HCT116 (cell line): ENCODE results near the gene CIRBP. TPM values are rescaled to one million over a fixed set of nuclear protein-coding genes. Genes with fewer than 3 reads are reported as not detected.

Experiments
- ATAC-seq: fragments of 200-7000 bp; cut with Tn5 transposase; 2 replicates; pipeline ENCODE4 v1.9.1; 2020; ENCODE audit warnings: mild to moderate bottlenecking, moderate library complexity
- BruUV-seq: library from RNA; stranded (reverse); fragments of 400-500 nt; replicated peaks from 2 replicates; lab custom pipeline; 2021; lab: Mats Ljungman, UMichigan
- CTCF ChIA-PET: fragments of 300-600 bp; sonication (Branson Sonifier 250); formaldehyde crosslinking; loops from one replicate; lab custom pipeline; 2021; ENCODE audit warnings: antibody characterized with exemption; lab: Charles Lee
- POLR2A ChIA-PET: fragments of 300-600, 350-600 bp; sonication (Branson Sonifier 250); formaldehyde crosslinking; loops from one replicate; lab custom pipeline; 2021; ENCODE audit warnings: antibody characterized with exemption; lab: Charles Lee
- RAD21 ChIA-PET, 2 experiments: fragments of 300-600 bp; sonication (Branson Sonifier 250); formaldehyde crosslinking; loops; one replicate each; lab custom pipeline; 2023; ENCODE audit warnings: low total read pairs in 2 of 2; ENCODE audit not compliant: uncharacterized antibody in 2 of 2, unreplicated experiment in 2 of 2, low non-redundant PET in 1 of 2; lab: Charles Lee
- DNase-seq: peaks from one replicate; pipeline ENCODE4 v3.0.0-alpha.2; 2010; ENCODE audit warnings: low read depth, low spot score
- H2AFZ ChIP-seq: fragments of 200-600 bp; shearing (Covaris generic), sonication (generic); 2 replicates; pipeline ENCODE4 v1.6.1; 2017; ENCODE audit warnings: low read depth, mixed run types, mixed read lengths, antibody characterized with exemption, low read length; ENCODE audit not compliant: poor library complexity, severe bottlenecking
- H3K27ac ChIP-seq: 2 replicates; pipeline ENCODE4 v1.5.1; 2012; ENCODE audit warnings: low read depth, low read length
- H3K27me3 ChIP-seq: fragments of 200-600 bp; sonication (generic); 2 replicates; pipeline ENCODE4 v1.6.1; 2016; ENCODE audit warnings: mixed run types, low read length, mixed read lengths; ENCODE audit not compliant: insufficient read depth
- H3K36me3 ChIP-seq, 2 experiments: fragments of 200-500 bp in 1 of 2; fragments of 200-600 bp in 1 of 2; sonication (Bioruptor generic) in 1 of 2; sonication (generic) in 1 of 2; 2 replicates each; pipeline versions ENCODE4 v1.5.1 to v1.6.1; 2014 to 2016; ENCODE audit warnings: low read length in 2 of 2, inconsistent platforms in 1 of 2, mixed read lengths in 1 of 2, mixed run types in 1 of 2; ENCODE audit not compliant: insufficient read depth in 2 of 2, control insufficient read depth in 1 of 2
- H3K4me1 ChIP-seq, 2 experiments: fragments of 200-600 bp in 1 of 2; sonication (generic) in 1 of 2; 2 replicates each; pipeline versions ENCODE4 v1.5.1 to v1.6.1; 2012 to 2017; ENCODE audit warnings: low read length in 2 of 2, inconsistent platforms in 1 of 2, mild to moderate bottlenecking in 1 of 2, mixed read lengths in 1 of 2, mixed run types in 1 of 2, moderate library complexity in 1 of 2; ENCODE audit not compliant: insufficient read depth in 2 of 2, control insufficient read depth in 1 of 2
- H3K4me2 ChIP-seq: fragments of 200-600 bp; sonication (generic); 2 replicates; pipeline ENCODE4 v1.6.1; 2017; ENCODE audit warnings: mixed run types, low read length, mixed read lengths
- H3K4me3 ChIP-seq, 2 experiments: fragments of 200-600 bp in 1 of 2; sonication (generic) in 1 of 2; replicated peaks in 1 of 2; 2 replicates each; pipeline ENCODE4 v1.5.1; 2011 to 2016; ENCODE audit warnings: low read length in 2 of 2, control low read depth in 1 of 2, low read depth in 1 of 2, mild to moderate bottlenecking in 1 of 2, mixed read lengths in 1 of 2, mixed run types in 1 of 2
- H3K79me2 ChIP-seq: fragments of 200-600 bp; sonication (generic); 2 replicates; pipeline ENCODE4 v1.6.1; 2017; ENCODE audit warnings: mild to moderate bottlenecking, mixed run types, low read length, moderate library complexity, mixed read lengths; ENCODE audit not compliant: insufficient read depth
- H3K9ac ChIP-seq: fragments of 200-600 bp; sonication (generic); 2 replicates; pipeline ENCODE4 v1.6.1; 2016; ENCODE audit warnings: low read length, mixed read lengths
- H3K9me2 ChIP-seq: fragments of 200-600 bp; sonication (generic), shearing (Covaris generic); 2 replicates; pipeline ENCODE4 v1.6.1; 2017; ENCODE audit warnings: mixed run types, mild to moderate bottlenecking, moderate library complexity; ENCODE audit not compliant: insufficient read depth
- H3K9me3 ChIP-seq, 2 experiments: fragments of 200-500 bp in 1 of 2; fragments of 200-600 bp in 1 of 2; sonication (Bioruptor generic) in 1 of 2; sonication (generic) in 1 of 2; 2 replicates each; pipeline ENCODE4 v1.6.1; 2014 to 2017; ENCODE audit warnings: low read length in 2 of 2, mixed read lengths in 2 of 2, inconsistent platforms in 1 of 2, low read depth in 1 of 2, mild to moderate bottlenecking in 1 of 2, mixed run types in 1 of 2, moderate library complexity in 1 of 2; ENCODE audit not compliant: control insufficient read depth in 1 of 2, insufficient read depth in 1 of 2
- H4K20me1 ChIP-seq: fragments of 200-600 bp; sonication (generic), shearing (Covaris generic); 2 replicates; pipeline ENCODE4 v1.6.1; 2017; ENCODE audit warnings: mixed run types, mild to moderate bottlenecking, moderate library complexity; ENCODE audit not compliant: insufficient read depth
- CEBPB ChIP-seq: IDR thresholded peaks from 2 replicates; pipeline ENCODE4 v1.6.1; 2012; ENCODE audit warnings: low read depth
- EGR1 ChIP-seq: IDR thresholded peaks from 2 replicates; pipeline ENCODE4 v1.6.1; 2012; ENCODE audit warnings: low read depth
- ELF1 ChIP-seq: IDR thresholded peaks from 2 replicates; pipeline ENCODE4 v1.6.1; 2012; ENCODE audit warnings: low read depth, borderline replicate concordance
- EZH2 ChIP-seq: fragments of 200-600 bp; sonication (generic); IDR thresholded peaks from 2 replicates; pipeline ENCODE4 v1.6.1; 2017; ENCODE audit warnings: antibody characterized with exemption, mixed run types
- FOSL1 ChIP-seq: IDR thresholded peaks from 2 replicates; pipeline ENCODE4 v1.6.1; 2012; ENCODE audit warnings: low read depth
- JUND ChIP-seq: IDR thresholded peaks from 2 replicates; pipeline ENCODE4 v1.6.1; 2012
- POLR2AphosphoS5 ChIP-seq: IDR thresholded peaks from 2 replicates; pipeline ENCODE4 v1.6.1; 2011; ENCODE audit warnings: mild to moderate bottlenecking, low read depth, low read length, moderate library complexity
- RAD21 ChIP-seq: IDR thresholded peaks from 2 replicates; pipeline ENCODE4 v1.6.1; 2012; ENCODE audit warnings: low read depth, mild to moderate bottlenecking
- SP1 ChIP-seq: IDR thresholded peaks from 2 replicates; pipeline ENCODE4 v1.6.1; 2012; ENCODE audit warnings: low read depth
- ZNF274 ChIP-seq: fragments of 200-500 bp; sonication (Bioruptor generic); IDR thresholded peaks from 2 replicates; pipeline ENCODE4 v1.6.1; 2014; ENCODE audit warnings: mild to moderate bottlenecking, low read depth, low read length, inconsistent platforms
- intact Hi-C: fragments of 100-400 bp; cut with micrococcal nuclease; formaldehyde crosslinking; loops from 2 replicates; pipeline ENCODE4 v1.10.0; 2022
- total RNA-seq: library from RNA; stranded (reverse); gene quantifications from one replicate; pipeline ENCODE4 v1.2.1, GENCODE V29; 2021; ENCODE audit not compliant: unreplicated experiment
- TF ChIP-seq, protein P1 (sequence below): IDR thresholded peaks from 2 replicates; pipeline ENCODE4 v1.6.1; 2012
- TF ChIP-seq, protein P2 (sequence below): IDR thresholded peaks from 2 replicates; pipeline ENCODE4 v1.6.1; 2012
- TF ChIP-seq, protein P3 (sequence below): IDR thresholded peaks from 2 replicates; pipeline ENCODE4 v1.6.1; 2011; ENCODE audit warnings: mild to moderate bottlenecking, low read length, moderate library complexity; ENCODE audit not compliant: insufficient replicate concordance; ENCODE audit errors: extremely low read depth
- TF ChIP-seq, protein P4 (sequence below): IDR thresholded peaks from 2 replicates; pipeline ENCODE4 v1.6.1; 2012; ENCODE audit warnings: low read depth

CIRBP gene
- total RNA-seq, 1 experiment from 2014 or later, result 276 TPM

DNA sequence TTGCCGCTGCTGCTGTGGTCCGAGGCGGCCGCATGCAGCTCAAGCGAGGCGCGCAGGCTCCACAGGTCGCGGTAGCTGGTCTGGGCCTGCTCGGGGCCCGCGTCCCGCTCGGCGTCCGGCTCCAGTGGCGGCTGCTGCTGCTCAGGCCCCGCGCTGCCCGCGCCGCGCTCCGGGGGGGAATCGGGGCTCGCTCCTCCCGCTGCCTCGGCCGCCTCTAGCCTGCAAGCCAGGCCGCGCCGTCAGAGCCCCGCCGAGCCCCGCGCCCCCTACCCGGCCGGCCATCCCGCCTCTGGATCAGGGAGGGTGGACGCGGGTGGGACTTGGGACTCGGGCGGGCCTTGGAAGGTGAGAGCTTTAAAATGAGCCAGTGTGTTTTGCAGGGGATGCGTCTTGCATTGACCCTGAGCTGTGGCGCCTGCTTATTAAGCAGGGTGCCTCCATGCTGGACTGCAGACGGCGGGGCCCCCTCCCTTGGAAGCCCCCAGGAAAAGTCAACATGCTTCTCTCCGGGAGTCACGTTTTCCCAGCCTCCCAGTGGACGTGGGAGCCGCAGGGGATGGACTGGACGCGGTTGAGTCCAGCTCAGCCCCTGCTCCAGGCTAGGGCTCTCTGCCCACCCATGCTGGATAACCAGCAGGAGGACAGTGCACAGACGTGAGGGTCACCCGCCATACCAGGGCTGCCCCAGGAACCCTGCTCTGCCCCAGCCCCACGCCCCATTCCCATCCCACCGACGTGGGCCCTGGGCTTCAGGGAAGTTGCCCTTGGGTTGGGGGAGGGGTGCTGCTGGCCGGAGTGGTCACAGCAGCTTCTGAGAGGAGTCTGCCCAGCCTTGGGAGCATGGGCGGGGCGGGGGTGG is 39.0 kb upstream of the CIRBP start:
- H4K20me1 ChIP-seq, result no peaks in the 10 kb centered on the region
- ATAC-seq (no peak), DNase-seq (no peak)
- no peak overlapping the region for H2AFZ ChIP-seq
- H3K36me3 ChIP-seq, result peaks cover 3 to 12% of the 10 kb centered on the region in 2 experiments; a peak in 3 of 4 replicates
- ChIA-PET RAD21 (no interaction called here), CTCF (no interaction called here), POLR2A (interaction anchor here (0.5 kb wide), 1 partner anchor 351 kb away, joined by 3 read pairs; no protein-coding TSS in a partner anchor)
- BruUV-seq, result no TSS peak
- H3K27me3 ChIP-seq, result no peaks in the 10 kb centered on the region
- intact Hi-C loops, result no loop called here
- H3K9me2 ChIP-seq, result no peaks in the 10 kb centered on the region
- no peak overlapping the region for H3K27ac ChIP-seq
- no peak overlapping the region for H3K9ac ChIP-seq
- H3K79me2 ChIP-seq, result peaks cover under 1% of the 10 kb centered on the region; the same call in 1 of the 2 replicates
- H3K4me1 ChIP-seq, result peaks cover 17 to 40% of the 10 kb centered on the region in 2 experiments
- no peaks in the 10 kb centered on the region for H3K9me3 ChIP-seq
- H3K4me2 ChIP-seq, result no peak overlapping the region
- H3K4me3 ChIP-seq, result no peak overlapping the region
- TF ChIP-seq RAD21, result no peak
- TF ChIP-seq, protein P1, sequence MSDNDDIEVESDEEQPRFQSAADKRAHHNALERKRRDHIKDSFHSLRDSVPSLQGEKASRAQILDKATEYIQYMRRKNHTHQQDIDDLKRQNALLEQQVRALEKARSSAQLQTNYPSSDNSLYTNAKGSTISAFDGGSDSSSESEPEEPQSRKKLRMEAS, result no peak
- no peak for TF ChIP-seq ELF1
- no peak for TF ChIP-seq CEBPB
- no peak for TF ChIP-seq FOSL1
- TF ChIP-seq EGR1, result no peak
- TF ChIP-seq, protein P2, sequence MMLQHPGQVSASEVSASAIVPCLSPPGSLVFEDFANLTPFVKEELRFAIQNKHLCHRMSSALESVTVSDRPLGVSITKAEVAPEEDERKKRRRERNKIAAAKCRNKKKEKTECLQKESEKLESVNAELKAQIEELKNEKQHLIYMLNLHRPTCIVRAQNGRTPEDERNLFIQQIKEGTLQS, result no peak
- TF ChIP-seq EZH2, result no peak
- TF ChIP-seq, protein P3, sequence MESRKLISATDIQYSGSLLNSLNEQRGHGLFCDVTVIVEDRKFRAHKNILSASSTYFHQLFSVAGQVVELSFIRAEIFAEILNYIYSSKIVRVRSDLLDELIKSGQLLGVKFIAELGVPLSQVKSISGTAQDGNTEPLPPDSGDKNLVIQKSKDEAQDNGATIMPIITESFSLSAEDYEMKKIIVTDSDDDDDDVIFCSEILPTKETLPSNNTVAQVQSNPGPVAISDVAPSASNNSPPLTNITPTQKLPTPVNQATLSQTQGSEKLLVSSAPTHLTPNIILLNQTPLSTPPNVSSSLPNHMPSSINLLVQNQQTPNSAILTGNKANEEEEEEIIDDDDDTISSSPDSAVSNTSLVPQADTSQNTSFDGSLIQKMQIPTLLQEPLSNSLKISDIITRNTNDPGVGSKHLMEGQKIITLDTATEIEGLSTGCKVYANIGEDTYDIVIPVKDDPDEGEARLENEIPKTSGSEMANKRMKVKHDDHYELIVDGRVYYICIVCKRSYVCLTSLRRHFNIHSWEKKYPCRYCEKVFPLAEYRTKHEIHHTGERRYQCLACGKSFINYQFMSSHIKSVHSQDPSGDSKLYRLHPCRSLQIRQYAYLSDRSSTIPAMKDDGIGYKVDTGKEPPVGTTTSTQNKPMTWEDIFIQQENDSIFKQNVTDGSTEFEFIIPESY, result no peak
- TF ChIP-seq JUND, result no peak
- no peak for TF ChIP-seq ZNF274
- TF ChIP-seq, protein P4, sequence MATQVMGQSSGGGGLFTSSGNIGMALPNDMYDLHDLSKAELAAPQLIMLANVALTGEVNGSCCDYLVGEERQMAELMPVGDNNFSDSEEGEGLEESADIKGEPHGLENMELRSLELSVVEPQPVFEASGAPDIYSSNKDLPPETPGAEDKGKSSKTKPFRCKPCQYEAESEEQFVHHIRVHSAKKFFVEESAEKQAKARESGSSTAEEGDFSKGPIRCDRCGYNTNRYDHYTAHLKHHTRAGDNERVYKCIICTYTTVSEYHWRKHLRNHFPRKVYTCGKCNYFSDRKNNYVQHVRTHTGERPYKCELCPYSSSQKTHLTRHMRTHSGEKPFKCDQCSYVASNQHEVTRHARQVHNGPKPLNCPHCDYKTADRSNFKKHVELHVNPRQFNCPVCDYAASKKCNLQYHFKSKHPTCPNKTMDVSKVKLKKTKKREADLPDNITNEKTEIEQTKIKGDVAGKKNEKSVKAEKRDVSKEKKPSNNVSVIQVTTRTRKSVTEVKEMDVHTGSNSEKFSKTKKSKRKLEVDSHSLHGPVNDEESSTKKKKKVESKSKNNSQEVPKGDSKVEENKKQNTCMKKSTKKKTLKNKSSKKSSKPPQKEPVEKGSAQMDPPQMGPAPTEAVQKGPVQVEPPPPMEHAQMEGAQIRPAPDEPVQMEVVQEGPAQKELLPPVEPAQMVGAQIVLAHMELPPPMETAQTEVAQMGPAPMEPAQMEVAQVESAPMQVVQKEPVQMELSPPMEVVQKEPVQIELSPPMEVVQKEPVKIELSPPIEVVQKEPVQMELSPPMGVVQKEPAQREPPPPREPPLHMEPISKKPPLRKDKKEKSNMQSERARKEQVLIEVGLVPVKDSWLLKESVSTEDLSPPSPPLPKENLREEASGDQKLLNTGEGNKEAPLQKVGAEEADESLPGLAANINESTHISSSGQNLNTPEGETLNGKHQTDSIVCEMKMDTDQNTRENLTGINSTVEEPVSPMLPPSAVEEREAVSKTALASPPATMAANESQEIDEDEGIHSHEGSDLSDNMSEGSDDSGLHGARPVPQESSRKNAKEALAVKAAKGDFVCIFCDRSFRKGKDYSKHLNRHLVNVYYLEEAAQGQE, result no peak
- TF ChIP-seq SP1, result no peak
- TF ChIP-seq POLR2AphosphoS5, result no peak
